GM19025 (cell line): ENCODE measurements around the gene PPP2R5B.
"Not testable (repeated sequence)": the region's sequence is repeated elsewhere in the genome, so short reads cannot be mapped to it uniquely, and the experiment has no call there.

ENCODE experiments used
- ATAC-seq: cut with Tn5 transposase; IDR thresholded peaks from one replicate; pipeline ENCODE4 v1.9.1; 2021; ENCODE audit warnings: mild to moderate bottlenecking, low read depth, moderate library complexity; ENCODE audit not compliant: unreplicated experiment

The PPP2R5B gene

GRCh38 chr11:64969209-64969608 is 44.7 kb downstream of the PPP2R5B start:
- no peak for ATAC-seq

- ATAC-seq, result no peak
These were observed 46.3 kb downstream of the PPP2R5B start for GRCh38 chr11:64970731-64971151.

- no peak for ATAC-seq
These were observed 47.1 kb downstream of the PPP2R5B start, which contains the start of gene MAJIN for GRCh38 chr11:64971421-64972233. Gene MAJIN (minus strand): TSS chr11:64972108. CDS start chr11:64959405, 12,703 bp downstream.

- no peak for ATAC-seq
These were observed 49.6 kb downstream of the PPP2R5B start for GRCh38 chr11:64974124-64974523.

GRCh38 chr11:64976651-64977050 is 52.2 kb downstream of the PPP2R5B start:
- no peak for ATAC-seq

- ATAC-seq, result not testable (repeated sequence)
These were observed 58.9 kb downstream of the PPP2R5B start for GRCh38 chr11:64983339-64983738.
